HEK293 (cell line): ENCODE data around the gene USP31.

Source experiments
- CTCF ChIA-PET: fragments of 350-600 bp; formaldehyde crosslinking; extraction: SDS; loops from one replicate; lab custom pipeline; 2021; ENCODE audit warnings: antibody characterized with exemption; lab: Yijun Ruan, JAX
- POLR2A ChIA-PET: fragments of 300-600 bp; formaldehyde crosslinking; extraction: SDS; loops from one replicate; lab custom pipeline; 2020; ENCODE audit warnings: antibody characterized with exemption, inconsistent platforms; lab: Yijun Ruan, JAX
- H3K27ac ChIP-seq: fragments of 200-500 bp; sonication (Bioruptor generic); 2 replicates; pipeline ENCODE4 v1.5.1; 2014; ENCODE audit warnings: low read depth, low read length, control low read depth, inconsistent platforms; ENCODE audit errors: extremely low read depth
- H3K36me3 ChIP-seq, 2 experiments: fragments of 200-500 bp in 1 of 2; sonication (Bioruptor generic) in 1 of 2; 1 replicate in 1 of 2; 2 replicates in 1 of 2; pipeline ENCODE4 v1.5.1; 2014 to 2017; ENCODE audit warnings: inconsistent platforms in 2 of 2, low read length in 2 of 2; ENCODE audit not compliant: control insufficient read depth in 2 of 2, insufficient read depth in 1 of 2
- H3K4me1 ChIP-seq: fragments of 200-500 bp; sonication (Bioruptor generic); 2 replicates; pipeline ENCODE4 v1.5.1; 2014; ENCODE audit warnings: mild to moderate bottlenecking, low read length, inconsistent platforms; ENCODE audit not compliant: control insufficient read depth, insufficient read depth
- H3K4me3 ChIP-seq: 2 replicates; pipeline ENCODE4 v1.5.1; 2011; ENCODE audit warnings: low read depth, mild to moderate bottlenecking, control low read depth, low read length, moderate library complexity
- H3K9me3 ChIP-seq: fragments of 200-500 bp; sonication (Bioruptor generic); 2 replicates; pipeline ENCODE4 v1.5.1; 2014; ENCODE audit warnings: low read depth, low read length, inconsistent platforms; ENCODE audit not compliant: control insufficient read depth, insufficient read depth
- PRDM6 ChIP-seq: fragments of 450-650 bp; formaldehyde crosslinking; IDR thresholded peaks from 2 replicates; pipeline ENCODE4 v1.5.1; 2017; ENCODE audit warnings: missing biosample characterization, missing genetic modification characterization
- ZBTB11 ChIP-seq: fragments of 450-650 bp; formaldehyde crosslinking; conservative IDR thresholded peaks from 2 replicates; pipeline ENCODE4 v1.5.1; 2016; ENCODE audit warnings: low read depth, missing biosample characterization, missing genetic modification characterization
- ZBTB44 ChIP-seq: fragments of 450-650 bp; IDR thresholded peaks from 2 replicates; pipeline ENCODE4 v1.5.1; 2018; ENCODE audit warnings: missing biosample characterization, mild to moderate bottlenecking, missing genetic modification characterization
- ZBTB49 ChIP-seq: fragments of 450-650 bp; formaldehyde crosslinking; IDR thresholded peaks from 2 replicates; pipeline ENCODE4 v1.5.1; 2016; ENCODE audit warnings: missing biosample characterization, missing genetic modification characterization, low read depth
- ZBTB6 ChIP-seq: fragments of 450-650 bp; formaldehyde crosslinking; IDR thresholded peaks from 2 replicates; pipeline ENCODE4 v1.5.1; 2017; ENCODE audit warnings: missing biosample characterization, missing genetic modification characterization
- ZFHX2 ChIP-seq: fragments of 450-650 bp; formaldehyde crosslinking; conservative IDR thresholded peaks from 2 replicates; pipeline ENCODE4 v1.5.1; 2016; ENCODE audit warnings: missing biosample characterization, missing genetic modification characterization
- ZFP3 ChIP-seq: fragments of 450-650 bp; formaldehyde crosslinking; IDR thresholded peaks from 2 replicates; pipeline ENCODE4 v1.5.1; 2016; ENCODE audit warnings: low read depth, missing biosample characterization, missing genetic modification characterization
- ZNF155 ChIP-seq: fragments of 450-650 bp; formaldehyde crosslinking; IDR thresholded peaks from 2 replicates; pipeline ENCODE4 v1.5.1; 2016; ENCODE audit warnings: missing biosample characterization, missing genetic modification characterization
- ZNF221 ChIP-seq: fragments of 450-650 bp; formaldehyde crosslinking; IDR thresholded peaks from 2 replicates; pipeline ENCODE4 v1.5.1; 2017; ENCODE audit warnings: missing biosample characterization, missing genetic modification characterization, borderline replicate concordance
- ZNF24 ChIP-seq: fragments of 450-650 bp; formaldehyde crosslinking; IDR thresholded peaks from 2 replicates; pipeline ENCODE4 v1.5.1; 2016; ENCODE audit warnings: missing biosample characterization, missing genetic modification characterization
- ZNF324 ChIP-seq: fragments of 450-650 bp; formaldehyde crosslinking; IDR thresholded peaks from 2 replicates; pipeline ENCODE4 v1.5.1; 2016; ENCODE audit warnings: missing biosample characterization, missing genetic modification characterization
- ZNF366 ChIP-seq: fragments of 450-650 bp; formaldehyde crosslinking; conservative IDR thresholded peaks from 2 replicates; pipeline ENCODE4 v1.5.1; 2016; ENCODE audit warnings: missing biosample characterization, missing genetic modification characterization
- ZNF433 ChIP-seq: fragments of 450-650 bp; formaldehyde crosslinking; IDR thresholded peaks from 2 replicates; pipeline ENCODE4 v1.5.1; 2016; ENCODE audit warnings: missing biosample characterization, missing genetic modification characterization, low read depth
- ZNF580 ChIP-seq: fragments of 450-650 bp; formaldehyde crosslinking; IDR thresholded peaks from 2 replicates; pipeline ENCODE4 v1.5.1; 2016; ENCODE audit warnings: missing biosample characterization, missing genetic modification characterization
- ZNF600 ChIP-seq: fragments of 450-650 bp; formaldehyde crosslinking; IDR thresholded peaks from 2 replicates; pipeline ENCODE4 v1.5.1; 2016; ENCODE audit warnings: missing biosample characterization, missing genetic modification characterization
- ZNF629 ChIP-seq: fragments of 450-650 bp; formaldehyde crosslinking; IDR thresholded peaks from 2 replicates; pipeline ENCODE4 v1.5.1; 2017; ENCODE audit warnings: missing biosample characterization, missing genetic modification characterization
- ZNF664 ChIP-seq: fragments of 450-650 bp; formaldehyde crosslinking; IDR thresholded peaks from 2 replicates; pipeline ENCODE4 v1.5.1; 2016; ENCODE audit warnings: missing biosample characterization, missing genetic modification characterization
- ZNF701 ChIP-seq: fragments of 450-650 bp; formaldehyde crosslinking; IDR thresholded peaks from 2 replicates; pipeline ENCODE4 v1.5.1; 2016; ENCODE audit warnings: missing biosample characterization, missing genetic modification characterization
- ZNF747 ChIP-seq: fragments of 450-650 bp; formaldehyde crosslinking; IDR thresholded peaks from 2 replicates; pipeline ENCODE4 v1.5.1; 2016; ENCODE audit warnings: missing biosample characterization, missing genetic modification characterization
- ZNF768 ChIP-seq: fragments of 450-650 bp; formaldehyde crosslinking; IDR thresholded peaks from 2 replicates; pipeline ENCODE4 v1.5.1; 2018; ENCODE audit warnings: missing biosample characterization, mild to moderate bottlenecking, missing genetic modification characterization
- ZXDB ChIP-seq: fragments of 450-650 bp; formaldehyde crosslinking; IDR thresholded peaks from 2 replicates; pipeline ENCODE4 v1.5.1; 2016; ENCODE audit warnings: missing biosample characterization, missing genetic modification characterization

The USP31 gene

GRCh38 chr16:23148166-23148512 lies 1.1 kb downstream of the USP31 start:
- ChIA-PET POLR2A (no interaction called here), CTCF (no interaction called here)
- TF ChIP-seq ZNF221 (tag by site-specific recombination): no peak
- no peak for TF ChIP-seq ZBTB11 (tag by site-specific recombination)
- TF ChIP-seq ZFHX2: no peak
- no peak for TF ChIP-seq ZNF701 (tag by site-specific recombination)
- TF ChIP-seq ZFP3: no peak
- TF ChIP-seq ZNF600 (tag by site-specific recombination): no peak
- TF ChIP-seq ZNF155 (tag by site-specific recombination): no peak
- no peak for TF ChIP-seq ZNF433 (tag by site-specific recombination)
- TF ChIP-seq ZNF24 (tag by site-specific recombination): peak; percentile 100
- no peak for TF ChIP-seq ZBTB6 (tag by site-specific recombination)
- TF ChIP-seq ZNF629 (tag by site-specific recombination): peak; percentile 41; the same call in 1 of the 2 replicates
- TF ChIP-seq ZNF747: no peak
- no peak for TF ChIP-seq ZBTB44 (tag by site-specific recombination)
- TF ChIP-seq ZNF366 (tag by site-specific recombination): peak; percentile 65
- TF ChIP-seq ZXDB (tag by site-specific recombination): 0 out of 2 replicates have a peak, but pooled peaks have one; percentile 51
- TF ChIP-seq ZNF324: no peak
- peak; percentile 71; the same call in 1 of the 2 replicates for TF ChIP-seq ZNF580 (tag by site-specific recombination)
- peak; percentile 100 for TF ChIP-seq ZNF664 (tag by site-specific recombination)
- no peak for TF ChIP-seq ZBTB49
- peak; percentile 75; the same call in 1 of the 2 replicates for TF ChIP-seq ZNF768 (tag by site-specific recombination)
- no peak for TF ChIP-seq PRDM6 (tag by site-specific recombination)
- peaks cover 28% of the 10 kb centered on the region for H3K4me1 ChIP-seq
- no peaks in the 10 kb centered on the region for H3K36me3 ChIP-seq
- no peak overlapping the region; the same call in 1 of the 2 replicates for H3K27ac ChIP-seq
- H3K9me3 ChIP-seq: no peaks in the 10 kb centered on the region
- H3K4me3 ChIP-seq: peak overlapping the region; percentile 63
